Activated T-cell treated with anti-CD3 and anti-CD28 coated beads, Interleukin-2, amount 50 U/mL, for 1 hour (primary cell): ENCODE results near the gene KCNMA1.
"Not testable (repeated sequence)": the region's sequence is repeated elsewhere in the genome, so short reads cannot be mapped to it uniquely, and the experiment has no call there.

Source experiments
- DNase-seq: peaks from one replicate; pipeline ENCODE4 v3.0.0-alpha.2; 2020

KCNMA1 gene

DNA sequence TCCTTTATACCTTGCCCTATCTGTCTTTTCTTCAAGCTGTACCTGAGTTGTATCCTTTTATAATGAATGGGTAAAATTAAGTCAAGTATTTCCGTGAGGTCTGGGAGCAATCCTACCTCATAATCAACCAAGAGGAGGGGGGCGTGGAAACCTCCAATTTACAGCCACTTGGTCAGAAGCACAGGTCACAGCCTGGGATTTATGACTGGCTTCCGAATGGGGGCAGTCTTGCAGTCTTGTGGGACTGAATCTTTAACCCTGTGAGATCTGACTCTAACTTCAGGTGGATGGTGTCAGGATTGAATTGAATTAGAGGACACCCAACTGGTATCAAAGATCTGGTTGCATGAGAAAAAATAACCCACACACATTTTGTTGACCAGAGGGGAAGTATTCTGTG lies 23.5 kb upstream of the KCNMA1 start:
- no peak for DNase-seq

DNA sequence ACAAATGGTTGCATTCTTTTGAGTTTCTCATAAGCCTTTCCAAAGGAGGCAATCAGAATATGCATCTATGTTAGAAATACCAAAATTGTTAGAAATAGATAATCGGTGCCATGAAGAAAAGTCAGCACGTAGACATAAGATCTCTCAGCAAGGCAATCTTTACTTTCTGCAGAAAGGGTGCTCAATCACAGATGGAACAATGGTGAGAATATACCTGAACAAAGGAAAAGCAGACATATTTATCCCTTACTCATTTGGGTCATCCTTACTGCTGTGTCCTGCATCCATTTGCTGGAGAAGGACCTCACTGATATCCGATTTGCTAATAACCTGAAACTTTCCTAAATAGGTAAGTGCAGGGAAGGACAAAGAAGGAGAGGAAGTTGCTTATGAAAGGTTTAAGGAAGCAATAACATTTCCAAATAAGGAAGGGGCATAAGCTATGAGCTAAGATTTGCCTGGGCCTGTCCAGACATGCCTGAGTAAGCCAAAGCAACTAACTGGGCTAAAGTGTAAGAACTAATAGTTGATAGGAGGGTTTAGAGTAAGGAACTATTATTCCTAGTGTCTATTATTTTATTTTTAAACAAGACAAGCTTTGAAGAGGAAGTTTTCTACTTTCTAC lies 21.6 kb upstream of the KCNMA1 start:
- DNase-seq: not testable (repeated sequence)

DNA sequence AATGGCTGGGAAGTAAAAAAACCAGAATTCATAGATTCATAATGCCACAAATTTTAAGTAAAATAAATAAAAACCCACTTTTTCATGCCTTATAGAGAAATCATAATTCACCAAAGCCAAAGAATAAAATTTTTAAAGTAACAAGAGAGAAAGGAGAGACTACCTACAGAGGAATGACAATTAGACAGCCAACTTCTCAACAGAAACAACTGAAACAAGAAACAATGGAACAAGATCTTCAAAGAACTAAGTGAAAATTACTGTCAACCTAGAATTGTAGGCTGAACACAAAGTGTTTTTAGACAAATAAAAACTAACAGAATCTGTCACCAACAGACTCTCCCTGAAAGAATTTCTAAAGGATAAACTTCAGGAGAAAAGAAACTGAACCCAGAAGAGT lies 15.6 kb upstream of the KCNMA1 start:
- no peak for DNase-seq

DNA sequence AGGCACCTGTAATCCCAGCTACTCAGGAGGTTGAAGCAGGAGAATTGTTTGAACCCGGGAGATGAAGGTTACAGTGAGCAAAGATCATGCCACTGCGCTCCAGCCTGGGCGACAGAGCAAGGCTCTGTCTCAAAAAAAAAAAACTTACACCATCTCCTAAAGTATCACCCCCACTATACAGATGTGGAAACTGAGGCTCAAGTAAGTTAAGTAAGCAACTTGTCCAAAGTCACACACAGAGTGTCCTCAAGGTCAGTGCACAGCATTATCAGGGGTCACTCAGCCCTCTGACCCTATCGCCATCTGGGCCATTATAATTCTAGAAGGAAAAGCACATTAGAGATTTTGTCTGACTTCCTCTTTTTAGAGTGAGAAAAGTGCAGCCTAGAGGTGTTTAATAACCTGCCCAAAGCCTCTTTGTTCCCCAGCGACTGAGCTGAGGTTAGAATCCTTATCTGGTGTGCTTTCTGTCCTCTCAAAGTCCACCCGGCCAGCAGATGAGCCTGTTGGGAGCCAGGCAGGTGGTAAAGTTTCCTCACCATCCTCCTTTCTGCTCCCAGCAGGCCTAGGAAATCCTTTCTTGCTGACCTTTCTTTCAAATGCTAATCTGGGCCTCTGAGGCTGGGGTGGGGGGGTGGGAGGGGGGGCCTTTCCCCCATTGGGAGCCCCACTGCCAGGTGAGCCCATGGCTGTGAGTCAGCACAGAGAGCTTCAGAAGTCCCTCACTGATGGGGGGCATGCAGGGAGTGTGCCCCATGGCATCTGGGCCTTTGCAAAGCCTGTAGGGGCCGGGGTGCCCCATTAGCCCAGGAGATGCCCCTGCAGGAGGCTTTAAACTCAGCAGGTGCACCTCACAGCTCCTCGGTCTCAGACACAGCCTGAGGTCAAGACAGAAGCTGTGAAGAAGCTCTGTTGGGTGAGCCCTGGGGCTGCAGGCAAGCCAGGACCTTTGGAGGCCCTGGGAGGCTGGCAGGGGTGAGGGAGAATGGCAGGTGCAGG lies 12.0 kb upstream of the KCNMA1 start:
- DNase-seq: no peak

DNA sequence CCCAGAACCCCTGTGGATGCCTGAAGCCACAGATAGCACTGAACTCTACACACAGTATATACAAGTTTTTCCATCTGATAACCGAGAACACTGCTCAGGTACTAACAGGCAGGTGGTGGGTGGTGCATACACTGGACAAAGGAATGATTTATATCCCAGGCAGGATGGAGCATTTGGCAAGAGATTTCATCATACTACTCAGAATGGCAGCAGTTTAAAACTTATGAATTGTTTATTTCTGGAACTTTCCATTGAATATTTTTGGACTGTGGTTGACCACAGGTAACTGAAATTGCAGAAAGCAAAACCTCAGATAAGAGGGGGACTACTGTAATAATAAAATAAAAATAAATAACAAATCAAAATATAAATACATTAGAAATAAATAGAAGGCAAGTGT lies 10.9 kb upstream of the KCNMA1 start:
- no peak for DNase-seq

DNA sequence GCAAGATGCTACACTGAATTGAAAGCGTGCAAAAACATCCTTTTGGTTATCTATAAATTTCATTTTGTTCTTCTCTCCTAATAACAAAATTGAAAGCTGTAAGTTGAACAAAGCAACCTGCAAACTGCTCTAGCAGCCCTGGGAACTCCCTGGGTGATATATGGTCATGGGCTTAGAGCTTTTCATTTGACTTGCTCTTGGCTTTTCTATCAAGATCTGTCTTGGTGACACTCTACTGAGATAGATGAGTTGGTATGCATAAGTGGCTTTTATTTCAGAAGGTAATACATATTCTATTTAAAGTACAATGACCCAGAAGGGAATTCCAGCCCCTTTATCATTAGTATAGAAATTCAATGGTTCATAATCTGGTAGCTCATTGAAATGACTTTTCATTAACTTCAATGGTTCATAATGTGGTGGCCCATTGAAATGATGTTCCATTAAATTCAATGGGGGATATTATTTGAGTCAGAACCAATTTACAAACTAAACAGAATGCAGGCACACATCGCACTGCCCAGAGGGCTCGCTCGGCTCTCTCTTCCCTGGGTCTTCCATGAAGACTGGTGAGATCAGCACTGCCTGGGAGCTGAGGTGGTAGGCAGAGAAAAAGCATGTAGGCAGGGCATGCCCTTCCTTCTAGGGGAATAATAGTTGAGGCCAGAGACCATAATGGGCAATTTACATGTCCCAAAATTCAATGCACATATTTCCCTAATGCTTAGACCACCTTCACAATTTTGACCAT lies 10.1 kb upstream of the KCNMA1 start:
- DNase-seq: no peak

DNA sequence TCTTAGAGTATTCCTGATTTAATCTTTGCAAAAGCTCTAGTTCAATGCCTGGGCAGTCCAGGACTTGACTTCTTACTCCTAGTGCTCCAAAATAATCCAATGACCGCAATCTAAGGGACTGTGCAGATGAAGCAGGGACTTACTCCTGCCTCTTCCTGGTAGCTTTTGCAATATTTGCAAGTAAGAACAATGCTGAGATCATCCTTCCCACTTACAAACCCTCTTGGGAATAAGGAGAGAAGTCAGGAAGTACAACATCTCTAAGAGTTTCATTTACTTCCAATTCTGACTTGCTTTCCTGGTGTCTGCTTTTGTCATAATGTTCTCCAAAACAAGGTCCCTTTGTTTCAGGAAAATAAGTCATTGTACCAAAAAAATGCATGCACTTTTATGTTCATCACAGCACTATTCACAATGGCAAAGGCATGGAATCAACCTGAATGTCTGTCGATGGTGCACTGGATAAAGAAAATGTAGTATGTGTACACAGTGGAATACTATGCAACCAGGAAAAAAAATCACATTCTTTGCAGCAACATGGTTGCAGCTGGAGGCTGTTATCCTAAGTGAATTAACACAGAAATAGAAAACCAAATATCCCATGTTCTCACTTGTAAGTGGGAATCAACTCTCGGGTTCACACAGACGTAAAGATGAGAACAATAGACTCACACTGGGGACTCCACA lies 7.1 kb upstream of the KCNMA1 start:
- no peak for DNase-seq

DNA sequence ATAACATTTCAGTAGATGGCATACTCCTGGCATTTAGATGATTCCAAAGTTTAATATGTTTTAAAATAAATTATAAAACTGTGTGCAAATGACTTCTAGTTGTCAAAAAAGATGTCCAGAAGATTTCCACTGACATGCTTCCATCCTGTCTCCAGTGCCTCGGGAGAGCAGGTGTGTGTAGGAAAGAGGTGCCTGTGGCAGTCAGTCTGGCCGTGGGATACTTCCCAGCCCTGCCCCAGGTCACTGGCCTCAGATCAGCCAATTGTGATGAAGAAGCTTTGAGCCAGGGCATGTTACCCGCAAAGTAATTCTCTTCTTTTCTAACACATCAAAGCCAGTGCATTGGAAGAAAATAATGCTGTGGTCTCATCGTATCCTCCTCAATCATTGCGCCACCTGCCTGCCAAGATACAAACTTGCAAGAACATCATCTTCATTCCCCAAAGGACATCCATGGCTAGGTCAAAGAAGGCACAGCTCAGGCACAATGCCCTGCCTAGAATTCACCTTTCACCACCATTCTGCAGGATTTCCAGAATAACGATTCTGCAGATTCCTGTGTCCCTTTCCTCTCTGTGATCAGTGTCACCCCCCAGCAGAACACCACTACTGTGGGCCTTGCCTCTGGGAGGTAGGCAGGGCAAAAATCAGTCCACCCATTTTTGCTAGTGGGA lies 6.3 kb upstream of the KCNMA1 start:
- DNase-seq: no peak

DNA sequence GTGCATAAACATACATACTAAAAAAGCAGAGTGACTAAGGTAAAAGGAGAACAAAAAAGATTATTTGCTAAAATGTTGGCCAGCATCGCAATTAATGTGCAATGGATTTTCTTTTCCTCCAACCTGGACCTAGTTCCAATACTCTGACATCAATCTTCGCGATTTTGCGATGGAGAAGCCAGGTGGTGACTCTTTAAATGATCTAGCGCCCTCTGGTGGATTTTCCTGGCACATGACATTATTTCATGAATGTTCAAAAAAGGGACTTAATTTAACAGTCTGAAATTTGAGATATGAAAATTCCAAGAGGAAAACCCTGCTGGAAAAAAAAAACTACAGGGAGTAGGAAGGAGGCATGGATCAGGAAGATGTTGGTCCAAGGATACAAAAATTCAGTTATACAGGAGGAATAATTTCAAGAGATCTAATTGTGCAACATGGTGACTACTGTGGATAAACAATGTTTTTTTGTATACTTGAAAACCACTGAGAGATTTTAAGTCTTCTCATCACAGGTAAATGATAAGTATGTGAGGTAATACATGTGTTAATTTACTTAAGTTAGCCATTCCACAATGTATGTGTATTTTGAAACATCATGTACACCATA lies 4.3 kb upstream of the KCNMA1 start:
- DNase-seq: no peak

DNA sequence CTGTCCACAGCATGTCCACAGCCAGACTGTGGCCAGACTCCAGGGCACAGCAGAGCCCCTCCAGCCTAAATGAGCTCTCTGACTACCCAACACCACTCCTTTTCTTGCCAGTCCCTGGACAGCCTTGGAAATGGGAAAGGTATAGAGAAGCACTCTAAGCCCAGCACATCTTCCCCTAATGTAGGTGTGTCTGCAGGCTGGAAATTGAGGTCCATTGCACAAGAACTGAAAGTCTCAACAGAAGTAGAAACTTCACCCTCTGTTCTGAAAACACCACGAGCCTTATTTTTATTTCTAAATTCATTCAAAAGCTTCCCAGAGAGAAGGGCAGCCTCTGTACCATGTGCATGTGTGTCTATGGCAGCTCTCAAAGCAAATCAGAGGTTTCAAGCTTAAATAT lies 3.7 kb upstream of the KCNMA1 start:
- no peak for DNase-seq

DNA sequence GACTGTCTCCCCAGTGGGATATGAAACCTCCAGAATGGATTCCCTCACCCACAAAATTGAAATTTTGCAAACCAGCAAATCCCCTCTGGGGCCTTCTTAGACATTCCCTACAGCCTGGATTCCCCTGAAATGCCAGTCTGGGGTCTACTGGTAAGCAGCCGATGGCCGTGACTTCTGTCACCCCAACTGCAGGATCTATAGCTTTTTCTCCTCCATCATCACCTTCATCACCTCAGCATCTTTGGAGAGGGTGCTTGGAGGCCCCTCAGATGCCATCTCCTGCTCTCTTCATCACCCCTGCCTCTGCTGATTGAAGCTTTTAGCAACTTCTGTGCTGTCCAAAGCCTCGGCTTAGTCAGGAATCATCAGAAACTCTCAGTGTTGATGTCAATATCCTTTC lies 2.6 kb upstream of the KCNMA1 start:
- DNase-seq: no peak

DNA sequence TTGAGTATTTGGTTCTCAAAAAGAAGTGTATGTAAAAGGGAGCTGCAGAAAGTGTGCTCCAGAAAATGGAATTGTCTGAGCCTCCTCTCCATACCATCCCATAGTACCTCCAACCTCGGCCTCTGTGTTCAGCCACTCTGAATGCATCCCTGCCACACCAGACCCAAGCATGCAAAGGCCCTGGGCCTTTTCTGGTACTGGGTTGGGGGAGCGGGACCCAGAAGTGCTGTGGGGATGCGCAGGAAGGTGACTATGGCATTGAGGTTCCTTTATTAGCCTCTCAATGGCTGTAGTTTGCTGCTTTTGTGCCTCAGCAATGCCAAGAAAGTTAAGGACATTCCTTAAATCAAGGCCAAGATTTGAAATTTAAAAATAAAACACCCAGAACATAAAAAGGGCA lies 2.1 kb upstream of the KCNMA1 start:
- DNase-seq: no peak

DNA sequence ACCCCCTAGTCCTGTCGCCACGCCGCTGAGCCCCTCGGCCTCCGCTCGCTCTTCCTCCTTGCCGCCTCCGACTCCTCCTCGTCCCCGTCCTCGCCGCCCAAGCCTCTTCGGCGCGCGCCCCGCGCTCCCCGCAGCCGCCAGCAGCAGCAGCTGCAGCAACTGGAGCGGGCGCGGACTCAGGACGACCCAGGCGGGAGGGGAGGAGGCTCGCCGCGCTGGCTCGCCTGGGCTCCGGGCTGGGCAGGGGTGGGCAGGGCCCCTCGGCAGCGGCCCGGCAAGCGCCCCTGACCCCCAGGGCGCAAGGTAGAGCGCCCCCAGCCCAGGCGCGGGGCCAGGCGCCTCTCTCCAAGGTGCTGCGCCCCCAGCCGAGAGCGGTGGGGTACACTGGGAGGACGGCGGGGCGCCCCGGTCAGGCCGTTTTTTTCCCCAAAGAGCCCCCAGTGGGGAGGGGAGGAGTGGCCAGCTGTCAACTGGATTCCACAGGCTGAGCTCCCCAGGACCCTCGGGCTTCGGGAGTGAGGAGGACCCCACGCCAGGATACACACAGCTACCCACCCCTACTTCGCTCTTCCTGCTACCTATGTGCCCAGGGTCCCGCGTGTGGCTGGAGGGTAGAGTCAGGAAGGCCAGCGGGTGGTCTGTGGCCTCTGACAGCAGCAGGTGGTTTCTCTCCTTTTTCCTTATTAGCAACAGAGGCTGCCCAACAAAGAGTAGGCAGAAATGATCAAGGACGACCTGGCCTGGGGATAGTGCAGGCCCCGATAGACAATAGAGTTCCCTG lies 903 bp upstream of the KCNMA1 start:
- DNase-seq: no peak

DNA sequence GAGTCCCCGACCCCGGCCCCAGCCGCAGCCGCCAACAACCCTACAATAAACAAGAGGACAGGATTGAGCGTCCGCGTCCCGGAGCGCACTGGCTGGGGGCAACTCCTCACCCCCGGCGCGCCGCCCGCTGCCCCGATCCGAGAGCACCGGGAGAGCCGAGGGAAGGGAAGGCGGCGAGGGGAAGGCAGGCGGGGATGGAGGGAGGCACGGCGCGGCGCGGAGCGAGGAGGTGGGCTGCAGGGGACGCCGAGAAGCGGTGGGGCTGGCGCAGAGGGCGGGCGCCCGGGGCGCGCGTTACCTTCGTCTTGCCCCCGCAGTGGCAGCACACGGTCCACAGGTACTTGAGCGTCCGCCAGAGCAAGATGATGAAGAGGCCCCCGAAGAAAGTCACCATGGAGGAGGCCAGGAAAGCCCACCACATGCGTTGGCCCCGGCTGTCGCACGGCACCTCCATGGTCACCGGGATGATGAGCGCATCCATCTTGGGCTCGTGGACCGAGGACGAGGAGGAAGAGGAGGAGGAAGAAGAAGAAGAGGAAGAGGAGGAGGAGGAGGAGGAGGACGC lies 559 bp downstream of the KCNMA1 start:
- no peak for DNase-seq

DNA sequence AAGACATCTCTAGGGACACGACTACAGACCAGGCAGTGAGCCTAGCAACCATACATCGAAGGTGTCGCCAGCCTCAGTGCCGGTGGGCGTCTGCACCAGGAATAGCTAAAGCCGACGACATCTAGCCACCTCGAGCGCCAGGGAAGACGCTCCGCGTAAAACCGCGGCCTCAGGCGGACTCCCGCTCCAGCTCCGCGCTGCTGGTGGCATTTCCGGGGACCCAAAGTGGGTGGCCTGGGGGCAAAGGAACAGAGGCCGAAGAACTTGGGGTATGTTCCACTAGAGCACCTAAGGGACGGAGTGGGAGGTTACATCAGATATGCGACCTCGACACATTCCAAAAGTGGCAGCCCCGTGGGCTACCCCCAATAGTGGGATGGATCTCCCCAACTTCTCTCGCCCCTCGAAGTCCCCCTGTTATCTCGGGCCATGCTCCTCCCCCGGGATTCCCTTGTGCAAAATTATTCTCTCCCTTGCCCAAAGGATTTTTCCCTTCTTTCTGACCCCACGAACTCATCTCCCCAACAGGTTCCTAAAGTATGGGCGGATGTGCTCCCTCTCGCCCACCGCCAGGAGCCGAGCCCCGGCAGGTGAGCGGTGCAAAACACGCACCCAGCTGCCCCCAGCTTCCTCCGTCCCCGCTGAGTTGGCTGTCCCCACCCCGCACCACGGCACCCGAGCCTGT lies 1.2 kb downstream of the KCNMA1 start:
- DNase-seq: no peak

DNA sequence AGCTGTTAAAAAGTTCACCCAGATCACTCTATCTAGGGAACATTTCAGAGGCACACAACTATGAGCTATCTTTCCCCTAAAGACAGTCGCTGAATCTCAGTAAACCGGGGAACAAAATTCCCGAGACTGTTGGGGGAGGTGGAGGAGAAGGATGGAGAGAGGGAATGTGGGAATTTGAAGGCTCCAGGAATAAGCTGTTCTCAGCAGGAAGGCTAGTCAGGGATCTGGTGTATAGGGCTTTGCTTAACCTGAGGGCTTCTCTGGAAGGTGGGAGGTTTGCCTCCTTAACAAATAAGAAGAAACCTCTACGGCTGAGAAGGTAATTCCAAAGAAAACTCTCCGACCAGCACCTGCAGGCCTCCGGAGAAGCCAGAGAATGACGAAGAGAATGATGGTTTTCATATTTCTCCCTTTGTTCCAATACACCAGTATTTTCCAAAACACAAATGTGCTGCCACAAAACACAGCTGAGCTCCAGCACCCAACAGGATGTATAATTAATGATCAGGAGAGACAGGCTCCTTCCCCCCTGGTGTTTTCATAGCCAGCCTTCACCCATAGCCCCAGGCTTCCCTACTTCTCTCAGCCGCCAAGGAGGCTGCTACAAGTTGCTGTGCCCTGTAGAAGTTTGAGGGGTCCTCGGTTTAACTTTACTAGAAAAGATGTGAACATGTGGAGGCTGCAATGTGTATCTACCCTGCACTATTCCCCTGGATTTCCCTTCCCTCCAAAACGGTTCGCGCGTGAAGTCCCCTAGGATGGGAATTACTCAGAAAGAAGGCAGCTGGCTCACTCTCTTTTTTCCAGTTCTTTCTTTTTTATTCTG lies 2.0 kb downstream of the KCNMA1 start:
- DNase-seq: no peak

DNA sequence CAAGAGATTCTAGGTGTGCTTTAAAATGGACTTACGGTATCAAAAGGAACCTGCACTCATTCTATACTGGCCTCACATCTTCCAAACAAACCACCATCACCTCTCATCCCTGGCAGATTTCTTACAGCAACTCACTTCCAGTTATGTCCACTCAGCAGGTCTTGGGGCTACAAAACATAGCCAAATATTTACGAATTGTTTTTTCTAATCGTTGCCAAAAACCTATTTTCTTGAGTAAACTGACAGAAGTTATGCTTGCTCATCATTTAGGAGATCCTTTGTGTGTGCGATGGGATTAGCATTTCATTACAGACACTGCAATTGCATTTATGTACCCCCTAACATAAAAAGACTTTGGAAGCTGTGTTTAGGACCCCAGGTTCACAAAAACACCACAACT lies 2.7 kb downstream of the KCNMA1 start:
- no peak for DNase-seq

DNA sequence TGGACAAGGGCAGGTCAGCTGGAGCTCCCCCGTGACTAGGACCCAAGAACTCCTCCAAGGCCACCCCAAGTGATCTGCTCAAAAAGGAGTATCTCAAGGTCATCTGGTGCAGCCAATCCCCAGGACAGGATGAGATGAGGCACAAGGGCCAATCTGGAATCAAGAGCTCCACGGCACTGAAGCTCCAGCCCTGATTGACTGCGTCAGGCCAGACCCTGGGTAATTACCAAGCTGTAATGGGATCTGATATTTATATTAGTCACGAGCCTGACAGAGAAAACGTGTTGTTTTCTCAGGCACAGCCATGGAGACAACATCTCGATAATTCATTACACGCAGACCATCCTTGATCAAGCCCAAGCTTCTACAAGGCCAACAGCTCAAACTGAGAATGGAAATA lies 4.2 kb downstream of the KCNMA1 start:
- no peak for DNase-seq

DNA sequence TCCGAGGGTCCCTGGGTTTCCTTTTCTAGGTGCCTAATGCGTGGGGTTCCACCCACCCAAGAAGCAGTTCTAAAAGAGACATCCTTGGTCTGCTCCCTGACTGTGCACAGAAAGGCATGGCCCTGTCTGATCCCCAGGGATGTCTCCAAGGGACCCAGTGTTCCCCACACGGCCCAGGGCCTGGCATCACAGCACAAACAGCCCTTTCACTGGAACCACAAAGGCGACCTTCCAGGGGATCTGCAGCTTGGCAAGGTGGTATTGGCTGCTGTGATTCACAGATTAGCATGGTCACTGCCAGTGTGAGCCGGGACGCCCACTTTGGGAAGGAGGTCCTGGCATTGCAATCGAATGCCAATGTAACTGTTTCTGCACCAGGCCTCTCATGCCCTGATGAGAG lies 6.4 kb downstream of the KCNMA1 start:
- no peak for DNase-seq
